Left ventricle myocardium inferior (tissue), 1 donor: ENCODE measurements around the gene BNC2. TPM values are rescaled to one million over a fixed set of nuclear protein-coding genes. Genes with fewer than 3 reads are reported as not detected.

ENCODE experiments used
- DNase-seq: peaks from one replicate; pipeline ENCODE4 v3.0.0-alpha.2; 2020
- H3K27ac ChIP-seq: fragments of 200-600 bp; replicated peaks from 2 replicates; pipeline ENCODE4 v1.8.0; 2021
- H3K27me3 ChIP-seq: fragments of 200-600 bp; 2 replicates; pipeline ENCODE4 v1.8.0; 2021; ENCODE audit warnings: low read depth
- H3K36me3 ChIP-seq: fragments of 200-600 bp; 2 replicates; pipeline ENCODE4 v1.8.0; 2021
- H3K4me1 ChIP-seq: fragments of 200-600 bp; 2 replicates; pipeline ENCODE4 v1.8.0; 2021
- H3K4me3 ChIP-seq: fragments of 200-600 bp; 2 replicates; pipeline ENCODE4 v1.8.0; 2021; ENCODE audit warnings: mild to moderate bottlenecking, moderate library complexity
- H3K9me3 ChIP-seq: fragments of 200-600 bp; replicated peaks from 2 replicates; pipeline ENCODE4 v1.8.0; 2021
- intact Hi-C: fragments of 100-400 bp; cut with micrococcal nuclease; formaldehyde crosslinking; loops from one replicate; pipeline ENCODE4 v1.11.0; 2022
- total RNA-seq: library from RNA; stranded (reverse); fragmentation: NEBNext Ultra II Directional; extraction: Animal tissue kit (Norgen Biotek cat#: 25700); gene quantifications from one replicate; pipeline ENCODE4 v1.2.1, GENCODE V29; 2021
- TF ChIP-seq, protein P1 (sequence below): fragments of 200-600 bp; IDR thresholded peaks from 2 replicates; pipeline ENCODE4 v1.8.0; 2021; ENCODE audit warnings: antibody characterized with exemption, mild to moderate bottlenecking, borderline replicate concordance
- donor health status: DM: no; HTN: yes; CAD: no; lungs with severe emphysema.

BNC2 gene
- total RNA-seq, 1 donor from 2014 or later = 3.5 TPM

DNA sequence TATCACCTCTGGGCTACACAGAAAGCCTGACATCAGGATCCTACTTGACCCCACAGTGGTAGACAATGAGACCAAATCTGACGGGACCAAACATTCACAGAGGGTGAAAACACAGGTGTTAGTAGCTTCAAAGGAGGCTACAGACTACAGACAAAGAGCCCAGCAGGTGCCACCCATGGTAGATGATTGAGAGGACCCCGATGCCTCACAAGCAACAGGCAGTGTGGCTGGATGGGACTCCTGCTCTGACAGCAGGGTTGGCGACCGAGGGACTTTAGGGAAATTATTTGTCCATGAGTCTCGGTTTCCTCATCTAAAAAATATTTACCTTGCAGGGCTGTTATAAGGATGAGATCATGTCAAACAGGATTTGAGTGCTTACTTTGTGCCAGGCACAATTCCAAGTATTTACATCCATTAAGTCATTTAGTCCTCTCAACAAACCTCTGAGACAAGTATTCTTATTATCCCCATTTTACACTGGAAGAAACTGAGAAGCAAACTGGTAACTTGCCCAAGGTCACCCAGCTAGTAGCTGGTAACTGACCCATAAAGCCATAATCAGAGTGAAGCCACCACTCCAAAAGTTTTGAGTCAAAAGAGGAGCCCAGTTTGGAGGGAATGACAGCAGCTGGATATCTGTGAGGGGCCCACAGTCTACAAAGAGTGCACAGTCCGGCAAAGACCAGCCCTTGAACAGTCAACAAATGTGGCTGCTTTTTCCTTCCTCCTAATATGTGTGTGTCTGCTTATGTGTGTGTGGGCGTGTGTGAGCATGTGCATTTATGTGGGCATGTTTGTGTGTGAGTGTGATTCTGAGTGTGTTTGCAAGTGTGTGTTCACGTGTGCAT lies 502.0 kb downstream of the BNC2 start:
- TF ChIP-seq, protein P1, sequence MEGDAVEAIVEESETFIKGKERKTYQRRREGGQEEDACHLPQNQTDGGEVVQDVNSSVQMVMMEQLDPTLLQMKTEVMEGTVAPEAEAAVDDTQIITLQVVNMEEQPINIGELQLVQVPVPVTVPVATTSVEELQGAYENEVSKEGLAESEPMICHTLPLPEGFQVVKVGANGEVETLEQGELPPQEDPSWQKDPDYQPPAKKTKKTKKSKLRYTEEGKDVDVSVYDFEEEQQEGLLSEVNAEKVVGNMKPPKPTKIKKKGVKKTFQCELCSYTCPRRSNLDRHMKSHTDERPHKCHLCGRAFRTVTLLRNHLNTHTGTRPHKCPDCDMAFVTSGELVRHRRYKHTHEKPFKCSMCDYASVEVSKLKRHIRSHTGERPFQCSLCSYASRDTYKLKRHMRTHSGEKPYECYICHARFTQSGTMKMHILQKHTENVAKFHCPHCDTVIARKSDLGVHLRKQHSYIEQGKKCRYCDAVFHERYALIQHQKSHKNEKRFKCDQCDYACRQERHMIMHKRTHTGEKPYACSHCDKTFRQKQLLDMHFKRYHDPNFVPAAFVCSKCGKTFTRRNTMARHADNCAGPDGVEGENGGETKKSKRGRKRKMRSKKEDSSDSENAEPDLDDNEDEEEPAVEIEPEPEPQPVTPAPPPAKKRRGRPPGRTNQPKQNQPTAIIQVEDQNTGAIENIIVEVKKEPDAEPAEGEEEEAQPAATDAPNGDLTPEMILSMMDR = no peak

DNA sequence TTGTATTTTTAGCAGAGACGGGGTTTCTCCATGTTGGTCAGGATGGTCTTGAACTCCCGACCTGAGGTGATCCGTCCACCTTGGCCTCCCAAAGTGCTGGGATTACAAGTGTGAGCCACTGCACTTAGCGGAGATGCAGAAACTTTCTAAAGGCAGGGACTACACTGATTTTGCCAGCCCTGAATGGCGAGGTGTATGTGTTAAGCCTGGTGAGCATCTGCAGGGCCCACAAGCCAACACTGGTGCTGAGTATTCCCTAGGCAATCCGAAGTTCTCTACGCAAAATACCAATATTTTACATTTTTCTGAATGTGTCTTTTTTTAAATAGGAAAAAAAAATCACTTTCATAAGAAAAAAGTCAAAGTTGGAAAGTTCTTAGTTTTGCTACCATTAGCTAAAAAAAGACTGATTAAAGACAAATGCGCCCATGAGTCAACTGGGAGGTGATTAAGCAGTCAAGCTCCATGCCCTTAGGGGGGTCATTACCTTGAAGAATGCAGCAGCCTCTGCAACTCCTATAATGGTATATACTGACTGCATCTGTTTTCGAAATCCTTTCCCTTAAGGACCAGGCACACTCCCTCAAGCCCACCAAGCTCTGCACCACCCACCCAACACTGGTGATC lies 502.8 kb downstream of the BNC2 start:
- no peaks in the 10 kb centered on the region for H3K9me3 ChIP-seq
- no peaks in the 10 kb centered on the region for H3K36me3 ChIP-seq
- intact Hi-C loops = no loop called here
- no peak overlapping the region for H3K27ac ChIP-seq
- H3K27me3 ChIP-seq = peaks cover 13% of the 10 kb centered on the region
- TF ChIP-seq, protein P1 = no peak
- no peak overlapping the region for H3K4me3 ChIP-seq
- H3K4me1 ChIP-seq = peaks cover 16% of the 10 kb centered on the region
- no peak for DNase-seq

More for the DNA sequence above, 502.0 kb downstream of the BNC2 start:
- H3K4me1 ChIP-seq = peaks cover 11% of the 10 kb centered on the region
- peaks cover 13% of the 10 kb centered on the region for H3K27me3 ChIP-seq
- no peak overlapping the region for H3K4me3 ChIP-seq
- intact Hi-C loops = no loop called here
- no peak for DNase-seq
- H3K36me3 ChIP-seq = no peaks in the 10 kb centered on the region
- no peak overlapping the region for H3K27ac ChIP-seq
- no peaks in the 10 kb centered on the region for H3K9me3 ChIP-seq

DNA sequence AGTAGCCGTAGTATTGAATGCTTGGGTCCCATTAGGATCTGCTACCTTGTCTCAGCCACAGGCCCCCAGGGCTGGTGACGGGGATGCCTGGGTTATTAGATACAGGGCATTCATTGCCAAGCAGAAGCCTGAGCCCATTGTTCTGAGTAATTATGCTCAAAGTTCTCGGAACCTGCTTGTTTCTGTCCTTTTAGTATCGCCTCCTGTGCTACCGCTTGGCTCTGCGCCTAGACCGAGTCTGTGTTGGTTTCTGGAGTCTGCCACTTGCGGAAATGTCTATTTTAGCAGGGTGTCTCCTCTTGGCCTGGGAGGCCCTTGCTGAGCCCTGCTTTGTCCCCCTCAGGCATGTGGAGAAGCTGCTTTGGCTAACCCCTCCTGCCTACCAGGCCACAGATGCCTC lies 506.1 kb downstream of the BNC2 start:
- TF ChIP-seq, protein P1 = peak; percentile 21
- H3K27ac ChIP-seq = peak overlapping the region; percentile 67
- peaks cover 19% of the 10 kb centered on the region for H3K4me1 ChIP-seq
- no peak overlapping the region for H3K4me3 ChIP-seq
- peak; percentile 62 for DNase-seq
- H3K36me3 ChIP-seq = no peaks in the 10 kb centered on the region
- intact Hi-C loops = no loop called here
- H3K9me3 ChIP-seq = no peaks in the 10 kb centered on the region
- peaks cover 6% of the 10 kb centered on the region for H3K27me3 ChIP-seq

DNA sequence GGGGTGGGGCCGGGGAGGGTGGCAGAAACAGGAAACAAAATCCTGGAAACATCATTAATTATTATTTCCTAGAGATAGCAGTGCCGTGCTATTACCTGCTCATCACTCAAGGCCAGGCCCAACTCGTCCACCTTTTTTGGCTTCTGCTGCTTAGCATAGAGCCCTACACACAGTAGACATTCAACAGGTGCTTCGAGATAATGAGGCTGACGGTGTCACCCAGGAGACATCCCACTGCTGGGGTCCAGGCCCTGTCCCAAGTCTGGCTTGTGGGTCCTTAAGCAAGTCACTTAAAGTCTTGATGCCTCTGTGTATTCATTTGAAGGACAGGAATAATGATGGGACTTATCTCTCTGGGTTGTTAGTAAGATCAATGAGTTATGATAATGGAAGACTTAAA lies 506.6 kb downstream of the BNC2 start:
- Histone ChIP-seq H3K4me3 (no peak overlapping the region), H3K9me3 (no peaks in the 10 kb centered on the region), H3K4me1 (peaks cover 19% of the 10 kb centered on the region), H3K27ac (peak overlapping the region; percentile 66), H3K27me3 (peaks cover 6% of the 10 kb centered on the region), H3K36me3 (no peaks in the 10 kb centered on the region)
- TF ChIP-seq, protein P1 = no peak
- intact Hi-C loops = no loop called here
- DNase-seq = no peak

DNA sequence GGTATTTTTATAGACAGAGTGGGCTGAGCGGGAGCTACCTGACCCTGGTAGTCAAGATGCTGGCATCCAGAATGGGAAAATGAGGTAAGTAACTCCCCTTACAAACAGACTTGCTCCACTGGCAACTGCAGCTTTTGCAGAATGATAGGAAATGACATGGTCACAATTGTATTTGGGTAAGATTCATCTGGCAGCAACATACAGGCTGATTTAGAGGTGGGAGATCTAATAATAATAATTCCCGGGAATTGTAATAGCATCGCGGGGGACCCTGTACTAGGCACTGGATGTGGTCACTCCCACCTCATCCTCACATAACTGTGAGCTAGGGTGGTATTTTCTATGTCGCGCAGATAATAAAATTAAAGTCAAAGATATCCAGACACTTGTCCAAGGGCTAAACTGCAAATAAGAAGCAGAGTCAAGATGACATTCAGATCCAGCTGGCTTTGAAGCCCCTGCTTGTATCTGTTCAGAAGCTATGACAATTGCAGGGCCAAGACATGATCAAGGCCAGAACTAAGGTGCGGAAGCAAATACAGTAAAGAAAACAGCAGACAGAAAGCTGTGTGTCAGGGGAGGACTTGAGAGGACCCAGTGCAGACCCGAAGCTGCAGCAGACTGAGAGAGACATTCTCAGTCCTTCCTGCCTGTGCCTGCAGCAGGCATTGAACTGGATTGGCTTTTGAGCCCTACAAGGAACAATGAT lies 507.2 kb downstream of the BNC2 start:
- H3K27ac ChIP-seq = peak overlapping the region; percentile 66

More for the DNA sequence above, 507.2 kb downstream of the BNC2 start:
- no peak for DNase-seq
- Histone ChIP-seq H3K27me3 (peaks cover 6% of the 10 kb centered on the region), H3K36me3 (no peaks in the 10 kb centered on the region), H3K4me3 (no peak overlapping the region), H3K9me3 (no peaks in the 10 kb centered on the region), H3K4me1 (peaks cover 19% of the 10 kb centered on the region)
- intact Hi-C loops = no loop called here
- TF ChIP-seq, protein P1 = no peak
